Measurements from ENCODE around the gene CEACAM3.

CEACAM3 gene

GRCh38 chr19:41793414-41793727 is 3.0 kb upstream of the CEACAM3 start:
- DNase-seq: no peak

- peak; percentile 54 for DNase-seq
Observed at GRCh38 chr19:41795031-41795461, 1.3 kb upstream of the CEACAM3 start.

GRCh38 chr19:41796901-41797300 is 514 bp downstream of the CEACAM3 start:
- DNase-seq: no peak

- no peak for DNase-seq
Observed at GRCh38 chr19:41799444-41800000, 3.1 kb downstream of the CEACAM3 start.

- DNase-seq: no peak
Observed at GRCh38 chr19:41801031-41801430, 4.6 kb downstream of the CEACAM3 start.

- DNase-seq: peak; percentile 10
Observed at GRCh38 chr19:41801792-41802211, 5.4 kb downstream of the CEACAM3 start.

GRCh38 chr19:41802770-41803169 is 6.4 kb downstream of the CEACAM3 start:
- DNase-seq: no peak

GRCh38 chr19:41804336-41804735 is 7.9 kb downstream of the CEACAM3 start:
- no peak for DNase-seq

- no peak for DNase-seq
Observed at GRCh38 chr19:41807176-41807575, 10.8 kb downstream of the CEACAM3 start.

- DNase-seq: no peak
Observed at GRCh38 chr19:41808663-41809566, 12.5 kb downstream of the CEACAM3 start.

- DNase-seq: no peak
Observed at GRCh38 chr19:41810301-41810700, 13.9 kb downstream of the CEACAM3 start.

GRCh38 chr19:41811036-41811435 is 14.6 kb downstream of the CEACAM3 start:
- no peak for DNase-seq

GRCh38 chr19:41811981-41812380 is 15.6 kb downstream of the CEACAM3 start:
- DNase-seq: no peak

- DNase-seq: no peak
Observed at GRCh38 chr19:41813911-41814310, 17.5 kb downstream of the CEACAM3 start.

- no peak for DNase-seq
Observed at GRCh38 chr19:41815301-41815700, 18.9 kb downstream of the CEACAM3 start.

GRCh38 chr19:41816761-41817160 is 20.4 kb downstream of the CEACAM3 start:
- no peak for DNase-seq

- DNase-seq: peak; percentile 60
Observed at GRCh38 chr19:41821003-41821735, 24.8 kb downstream of the CEACAM3 start.

- no peak for DNase-seq
Observed at GRCh38 chr19:41837981-41838708, 41.8 kb downstream of the CEACAM3 start.

- no peak for DNase-seq
Observed at GRCh38 chr19:41839211-41839610, 42.8 kb downstream of the CEACAM3 start.

- no peak for DNase-seq
Observed at GRCh38 chr19:41843371-41843770, 47.0 kb downstream of the CEACAM3 start.

GRCh38 chr19:41844601-41845000 is 48.2 kb downstream of the CEACAM3 start, which contains the start of gene LYPD4:
Gene LYPD4 (minus strand): TSS chr19:41844683. CDS start chr19:41839285, 5,398 bp downstream.
- DNase-seq: no peak

GRCh38 chr19:41845001-41845050 is 48.4 kb downstream of the CEACAM3 start, which contains the start of gene DMRTC2:
Gene DMRTC2 (plus strand): TSS chr19:41845042. CDS start chr19:41847429, 2,387 bp downstream.
- DNase-seq: no peak

- no peak for DNase-seq
Observed at GRCh38 chr19:41845051-41845590, 48.7 kb downstream of the CEACAM3 start.

Data from hematopoietic multipotent progenitor cell treated with erythropoietin and hydrocortisone succinate and interleukin-3 and kit ligand, for 8 days (in vitro differentiated cells).